OCI-LY7 (cell line): ENCODE results near the gene PEX11G.

ENCODE experiments used
- EZH2phosphoT487 ChIP-seq: fragments of 200-600 bp; sonication (generic); IDR thresholded peaks from 2 replicates; pipeline ENCODE4 v1.6.1; 2018; ENCODE audit warnings: low read depth, borderline replicate concordance, mild to moderate bottlenecking, mixed run types, antibody characterized with exemption, low read length, moderate library complexity, mixed read lengths
- TF ChIP-seq, protein P1 (sequence below): fragments of 200-600 bp; sonication (generic); conservative IDR thresholded peaks from 2 replicates; pipeline ENCODE4 v1.5.1; 2014; ENCODE audit warnings: mild to moderate bottlenecking, antibody characterized with exemption, low read length, moderate library complexity, mixed read lengths

DNA sequence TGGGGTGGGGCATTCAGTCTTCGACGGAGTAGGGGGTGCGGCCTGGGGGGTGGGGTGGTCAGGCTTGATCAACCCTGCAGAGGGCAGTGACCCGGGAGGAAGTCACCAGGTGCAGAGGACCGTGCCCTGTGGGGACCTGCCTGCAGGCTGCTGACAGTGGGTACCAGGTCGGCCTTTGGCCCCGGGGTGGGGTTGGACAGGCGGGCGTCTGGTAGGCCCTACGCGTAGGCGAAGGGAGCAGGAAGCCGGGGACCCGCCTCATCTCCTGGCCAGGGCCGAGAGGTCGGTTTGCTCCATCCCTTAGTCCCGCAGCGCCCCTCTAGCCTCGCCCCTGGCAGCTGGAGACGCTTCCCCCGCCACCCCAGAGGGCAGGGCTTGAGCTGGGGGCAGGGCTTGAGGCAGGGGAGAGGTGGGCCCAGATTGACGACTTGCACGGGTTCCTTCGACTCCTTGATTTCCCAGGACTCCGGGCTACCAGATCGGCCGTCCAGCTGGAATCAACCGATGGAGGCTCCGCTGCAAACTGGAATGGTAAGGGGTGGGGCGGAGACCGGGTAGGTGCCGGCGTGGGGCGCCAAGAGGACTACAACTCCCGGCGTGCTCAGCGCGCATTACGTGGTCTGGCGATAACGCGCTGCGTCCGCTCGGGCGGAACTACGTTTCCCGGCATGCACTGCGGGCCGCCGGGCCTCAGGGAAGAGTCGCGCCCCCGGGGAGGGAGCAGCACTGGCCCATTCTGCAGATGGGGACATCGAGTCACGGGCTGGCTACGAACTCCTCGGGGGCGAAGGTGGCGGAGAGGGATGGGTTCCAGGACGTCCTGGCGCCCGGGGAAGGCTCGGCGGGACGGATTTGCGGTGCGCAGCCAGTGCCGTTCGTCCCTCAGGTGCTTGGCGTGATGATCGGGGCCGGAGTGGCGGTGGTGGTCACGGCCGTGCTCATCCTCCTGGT is 46.5 kb upstream of the PEX11G start, which contains the start of gene PNPLA6:
- TF ChIP-seq, protein P1, sequence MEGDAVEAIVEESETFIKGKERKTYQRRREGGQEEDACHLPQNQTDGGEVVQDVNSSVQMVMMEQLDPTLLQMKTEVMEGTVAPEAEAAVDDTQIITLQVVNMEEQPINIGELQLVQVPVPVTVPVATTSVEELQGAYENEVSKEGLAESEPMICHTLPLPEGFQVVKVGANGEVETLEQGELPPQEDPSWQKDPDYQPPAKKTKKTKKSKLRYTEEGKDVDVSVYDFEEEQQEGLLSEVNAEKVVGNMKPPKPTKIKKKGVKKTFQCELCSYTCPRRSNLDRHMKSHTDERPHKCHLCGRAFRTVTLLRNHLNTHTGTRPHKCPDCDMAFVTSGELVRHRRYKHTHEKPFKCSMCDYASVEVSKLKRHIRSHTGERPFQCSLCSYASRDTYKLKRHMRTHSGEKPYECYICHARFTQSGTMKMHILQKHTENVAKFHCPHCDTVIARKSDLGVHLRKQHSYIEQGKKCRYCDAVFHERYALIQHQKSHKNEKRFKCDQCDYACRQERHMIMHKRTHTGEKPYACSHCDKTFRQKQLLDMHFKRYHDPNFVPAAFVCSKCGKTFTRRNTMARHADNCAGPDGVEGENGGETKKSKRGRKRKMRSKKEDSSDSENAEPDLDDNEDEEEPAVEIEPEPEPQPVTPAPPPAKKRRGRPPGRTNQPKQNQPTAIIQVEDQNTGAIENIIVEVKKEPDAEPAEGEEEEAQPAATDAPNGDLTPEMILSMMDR: no peak
- no peak for TF ChIP-seq EZH2phosphoT487
